ENCODE measurements around the gene TUBB3.
"Not testable (repeated sequence)": the region's sequence is repeated elsewhere in the genome, so short reads cannot be mapped to it uniquely, and the experiment has no call there.

The TUBB3 gene

DNA sequence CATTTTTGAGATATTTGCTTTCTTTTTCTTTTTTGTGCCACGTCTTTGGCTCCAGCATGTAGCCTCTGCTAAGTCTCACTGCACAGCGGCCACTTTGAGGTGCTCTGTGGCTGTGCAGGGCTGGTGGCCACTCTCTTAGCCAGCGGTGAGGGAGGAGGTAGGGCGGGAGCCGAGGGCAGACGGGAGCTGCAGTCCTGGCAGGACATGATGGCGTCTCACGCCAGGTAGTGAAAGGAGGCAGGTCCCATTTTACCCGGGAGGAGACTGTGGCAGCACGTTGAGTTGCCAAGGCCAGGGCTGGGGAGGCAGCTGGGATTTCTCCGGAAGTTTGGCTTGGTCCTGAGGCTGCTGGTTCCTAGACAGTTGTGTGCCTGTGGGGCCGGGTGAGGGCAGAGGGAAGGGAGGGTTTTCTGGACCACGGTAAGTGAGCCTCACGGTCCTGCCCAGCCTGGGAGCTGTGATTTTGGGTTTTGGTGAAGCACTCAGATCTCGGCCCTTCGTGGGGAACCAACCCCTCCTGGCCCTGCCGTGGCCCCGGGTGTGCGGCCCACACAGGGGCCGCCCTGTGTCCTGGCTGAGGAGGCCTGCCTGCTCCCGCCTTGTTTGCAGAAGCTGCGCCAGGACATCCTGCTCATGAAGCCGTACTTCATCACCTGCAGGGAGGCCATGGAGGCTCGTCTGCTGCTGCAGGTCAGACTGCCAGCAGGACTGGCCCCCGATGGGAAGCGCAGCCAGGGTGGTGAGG, 39.8 kb downstream of the TUBB3 start:
- TF ChIP-seq, protein P1, sequence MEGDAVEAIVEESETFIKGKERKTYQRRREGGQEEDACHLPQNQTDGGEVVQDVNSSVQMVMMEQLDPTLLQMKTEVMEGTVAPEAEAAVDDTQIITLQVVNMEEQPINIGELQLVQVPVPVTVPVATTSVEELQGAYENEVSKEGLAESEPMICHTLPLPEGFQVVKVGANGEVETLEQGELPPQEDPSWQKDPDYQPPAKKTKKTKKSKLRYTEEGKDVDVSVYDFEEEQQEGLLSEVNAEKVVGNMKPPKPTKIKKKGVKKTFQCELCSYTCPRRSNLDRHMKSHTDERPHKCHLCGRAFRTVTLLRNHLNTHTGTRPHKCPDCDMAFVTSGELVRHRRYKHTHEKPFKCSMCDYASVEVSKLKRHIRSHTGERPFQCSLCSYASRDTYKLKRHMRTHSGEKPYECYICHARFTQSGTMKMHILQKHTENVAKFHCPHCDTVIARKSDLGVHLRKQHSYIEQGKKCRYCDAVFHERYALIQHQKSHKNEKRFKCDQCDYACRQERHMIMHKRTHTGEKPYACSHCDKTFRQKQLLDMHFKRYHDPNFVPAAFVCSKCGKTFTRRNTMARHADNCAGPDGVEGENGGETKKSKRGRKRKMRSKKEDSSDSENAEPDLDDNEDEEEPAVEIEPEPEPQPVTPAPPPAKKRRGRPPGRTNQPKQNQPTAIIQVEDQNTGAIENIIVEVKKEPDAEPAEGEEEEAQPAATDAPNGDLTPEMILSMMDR (IDR thresholded peaks at IDR 0.05) = no peak
- Histone ChIP-seq H3K27ac (no peak overlapping the region), H3K4me3 (no peak overlapping the region)
- no peak for DNase-seq (ENCODE audit: low spot score)

DNA sequence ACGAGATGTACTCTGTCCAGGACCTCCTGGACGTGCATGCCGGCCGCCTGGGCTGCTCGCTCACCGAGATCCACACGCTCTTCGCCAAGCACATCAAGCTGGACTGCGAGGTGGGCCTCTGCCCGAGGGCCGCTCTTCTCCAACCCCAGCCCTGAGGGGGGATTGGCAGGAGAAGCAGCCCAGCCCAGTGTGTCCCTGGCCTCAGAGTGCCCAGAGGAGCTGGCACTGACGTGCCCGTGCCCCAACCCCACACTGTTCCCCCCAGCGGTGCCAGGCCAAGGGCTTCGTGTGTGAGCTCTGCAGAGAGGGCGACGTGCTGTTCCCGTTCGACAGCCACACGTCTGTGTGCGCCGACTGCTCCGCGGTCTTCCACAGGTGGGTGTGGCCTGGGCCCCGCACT, 41.1 kb downstream of the TUBB3 start:
- TF ChIP-seq, protein P1 (IDR thresholded peaks at IDR 0.05) = no peak
- no peak overlapping the region for H3K27ac ChIP-seq
- H3K4me3 ChIP-seq = no peak overlapping the region
- DNase-seq (ENCODE audit: low spot score) = no peak

DNA sequence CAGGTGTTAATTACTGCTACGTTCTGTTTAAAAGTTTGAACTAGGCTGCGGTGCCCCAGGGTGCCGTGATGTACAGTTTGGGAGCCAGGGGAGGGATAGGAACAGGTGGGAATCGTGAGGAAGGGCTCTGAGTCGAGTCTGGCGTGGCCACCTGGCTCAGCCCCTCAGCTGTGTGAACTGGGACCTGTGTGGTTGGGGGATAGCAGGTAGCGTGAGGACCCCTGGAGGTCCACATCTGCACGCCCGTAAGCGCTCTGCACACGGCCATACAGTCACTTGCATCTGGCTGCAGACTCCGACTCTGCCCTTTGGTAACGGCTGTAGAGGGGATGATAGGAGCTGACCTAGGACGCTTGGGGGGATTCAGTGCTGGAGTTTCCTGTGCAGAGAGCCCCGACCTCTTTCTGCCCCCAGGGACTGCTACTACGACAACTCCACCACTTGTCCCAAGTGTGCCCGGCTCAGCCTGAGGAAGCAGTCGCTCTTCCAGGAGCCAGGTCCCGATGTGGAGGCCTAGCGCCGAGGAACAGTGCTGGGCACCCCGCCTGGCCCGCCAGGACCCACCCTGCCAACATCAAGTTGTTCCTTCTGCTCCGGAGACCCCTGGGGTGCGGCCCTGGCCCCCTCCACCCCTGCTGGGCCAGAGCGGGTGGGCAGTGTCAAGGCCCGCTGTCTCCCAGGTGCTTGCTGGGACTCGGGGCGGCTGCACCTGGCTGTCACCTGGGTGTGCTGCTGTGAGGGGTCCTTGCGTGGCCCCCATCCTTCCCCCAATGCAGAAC, 42.5 kb downstream of the TUBB3 start:
- Histone ChIP-seq H3K27ac (no peak overlapping the region), H3K4me3 (no peak overlapping the region)
- TF ChIP-seq, protein P1 (IDR thresholded peaks at IDR 0.05) = no peak
- no peak for DNase-seq (ENCODE audit: low spot score)

DNA sequence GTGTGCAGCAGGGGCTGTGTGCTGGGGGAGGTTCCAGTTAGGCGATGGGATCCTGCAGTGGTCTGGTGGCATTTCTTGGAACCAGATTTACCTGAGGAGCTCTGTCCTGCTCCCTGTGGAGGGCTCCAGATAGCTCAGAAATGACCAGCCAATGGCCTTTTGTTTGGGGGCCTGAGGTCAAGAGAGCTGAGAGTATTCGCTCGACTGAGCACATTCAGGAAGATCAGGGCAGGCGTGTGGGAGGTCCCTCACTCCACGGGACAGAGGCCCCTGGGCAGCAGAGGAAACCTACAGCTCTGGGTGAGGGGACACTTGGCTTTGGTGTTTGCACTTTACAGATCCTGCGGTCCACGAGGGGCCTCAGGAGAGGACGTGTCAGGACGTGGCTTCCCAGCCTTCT, 43.6 kb downstream of the TUBB3 start:
- TF ChIP-seq, protein P1 (IDR thresholded peaks at IDR 0.05) = no peak
- Histone ChIP-seq H3K4me3 (no peak overlapping the region), H3K27ac (no peak overlapping the region)
- DNase-seq (ENCODE audit: low spot score) = no peak

DNA sequence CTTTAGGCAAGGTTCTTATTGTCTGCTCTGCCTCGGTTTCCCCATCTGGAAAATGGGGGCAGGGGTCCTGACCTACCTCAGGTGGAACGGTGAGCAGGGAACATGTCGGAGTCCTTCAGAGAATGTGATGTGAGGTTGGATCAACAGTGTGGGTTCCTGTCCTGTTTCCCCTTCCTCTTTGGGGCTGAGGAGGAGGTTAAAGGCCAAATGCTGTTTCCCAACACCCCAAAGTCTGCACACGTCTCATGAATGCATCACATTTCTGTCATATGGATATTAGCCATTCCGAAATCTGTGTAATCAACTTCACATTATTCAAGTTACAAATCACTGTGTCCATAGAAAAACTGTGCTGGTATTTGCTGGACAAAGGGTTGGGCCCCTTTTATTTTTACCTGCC, 44.3 kb downstream of the TUBB3 start:
- not testable (repeated sequence) for DNase-seq (ENCODE audit: low spot score); H3K4me3 ChIP-seq; H3K27ac ChIP-seq

DNA sequence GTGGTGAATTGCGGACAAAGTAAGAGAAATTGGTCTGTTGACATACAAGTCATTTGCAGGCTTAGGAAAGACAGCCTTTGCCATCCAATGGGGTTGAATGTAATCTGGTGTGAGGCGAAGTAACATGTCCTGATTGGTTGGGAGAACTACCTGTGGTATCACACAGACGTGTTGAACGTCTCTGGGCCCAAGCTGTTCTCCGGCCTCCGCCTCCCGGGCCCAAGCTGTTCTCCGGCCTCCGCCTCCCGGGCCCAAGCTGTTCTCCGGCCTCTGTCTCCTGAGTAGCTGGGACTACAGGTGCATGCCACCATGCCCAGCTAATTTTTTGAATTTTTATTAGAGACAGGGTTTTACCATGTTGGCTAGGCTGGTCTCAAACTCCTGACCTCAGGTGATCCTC, 44.9 kb downstream of the TUBB3 start:
- DNase-seq (ENCODE audit: low spot score); H3K27ac ChIP-seq; H3K4me3 ChIP-seq: not testable (repeated sequence)

DNA sequence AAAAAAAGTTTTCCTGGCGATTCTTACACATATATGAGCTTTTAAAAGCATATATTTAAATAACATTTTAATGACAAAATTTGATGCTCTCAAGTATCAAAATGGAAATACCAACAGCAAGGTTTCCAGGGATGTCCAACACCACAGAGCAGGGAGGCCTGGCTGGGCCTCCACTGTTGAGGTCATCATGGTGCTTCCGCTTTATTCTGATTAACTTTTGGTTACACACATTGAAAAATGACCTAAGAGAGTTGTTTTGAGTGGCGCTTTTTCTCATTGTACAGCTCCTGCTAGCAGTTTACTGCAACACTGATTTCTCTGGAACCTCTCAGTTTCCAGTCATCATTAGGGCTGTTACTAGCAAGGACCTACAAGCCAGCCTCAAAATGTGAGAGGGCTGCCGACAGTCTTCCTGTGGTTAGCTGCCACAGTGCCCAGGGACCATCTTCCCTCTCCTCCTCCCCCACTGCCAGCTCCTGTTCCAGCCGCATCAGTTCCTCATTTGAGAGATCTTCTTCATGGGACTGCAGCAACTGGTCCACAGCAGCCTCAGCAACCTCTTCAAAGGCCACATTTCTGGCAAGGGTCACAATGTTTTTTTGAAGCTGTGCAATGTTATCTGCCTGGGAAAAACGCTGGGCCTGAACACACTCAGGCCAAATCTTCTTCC, 46.7 kb downstream of the TUBB3 start:
- no peak overlapping the region for H3K27ac ChIP-seq

More for the DNA sequence above, 46.7 kb downstream of the TUBB3 start:
- DNase-seq (ENCODE audit: low spot score) = no peak
- H3K4me3 ChIP-seq = no peak overlapping the region
- TF ChIP-seq, protein P1 (IDR thresholded peaks at IDR 0.05) = no peak

Measured in coronary artery (tissue), 2 donors.